Chondrocyte (in vitro differentiated cells): ENCODE data around the gene MTUS2. TPM values are rescaled to one million over a fixed set of nuclear protein-coding genes. Genes with fewer than 3 reads are reported as not detected.

Experiments used
- DNase-seq: peaks from one replicate; pipeline ENCODE4 v3.0.0; 2021; ENCODE audit warnings: mixed read lengths, low spot score
- H3K27ac Mint-ChIP-seq: one replicate; pipeline ENCODE4 v1.8.0; 2021; ENCODE audit warnings: mild to moderate bottlenecking, moderate library complexity, mixed read lengths; ENCODE audit not compliant: unreplicated experiment
- H3K27me3 Mint-ChIP-seq: 2 replicates; pipeline ENCODE4 v1.8.0; 2021; ENCODE audit warnings: low read depth, mixed read lengths
- H3K36me3 Mint-ChIP-seq: 2 replicates; pipeline ENCODE4 v1.8.0; 2021; ENCODE audit warnings: low read depth, mixed read lengths
- H3K4me1 Mint-ChIP-seq: 2 replicates; pipeline ENCODE4 v1.8.0; 2021; ENCODE audit warnings: low read depth, mild to moderate bottlenecking, mixed read lengths
- H3K4me3 Mint-ChIP-seq: one replicate; pipeline ENCODE4 v1.8.0; 2021; ENCODE audit warnings: mild to moderate bottlenecking, moderate library complexity, mixed read lengths; ENCODE audit not compliant: unreplicated experiment
- H3K9me3 Mint-ChIP-seq: 2 replicates; pipeline ENCODE4 v1.8.0; 2021; ENCODE audit warnings: low read depth, mixed read lengths
- CTCF ChIP-seq: fragments of 200-600 bp; sonication (generic); IDR thresholded peaks from 2 replicates; pipeline ENCODE4 v1.5.0; 2021; ENCODE audit warnings: antibody characterized with exemption, mild to moderate bottlenecking, moderate library complexity
- total RNA-seq: library from RNA; stranded (reverse); gene quantifications from 3 replicates; pipeline ENCODE4 v1.2.1, GENCODE V29; 2021

Gene MTUS2
- total RNA-seq, 1 donor from 2014 or later = 1.2 TPM

GRCh38 chr13:28805193-28805819 is 14.8 kb upstream of the MTUS2 start:
- no peak overlapping the region for H3K27ac Mint-ChIP-seq
- H3K9me3 Mint-ChIP-seq = peaks cover 31% of the 10 kb centered on the region
- peaks cover 8% of the 10 kb centered on the region for H3K36me3 Mint-ChIP-seq
- H3K27me3 Mint-ChIP-seq = peaks cover 50% of the 10 kb centered on the region
- no peak overlapping the region for H3K4me3 Mint-ChIP-seq
- no peaks in the 10 kb centered on the region for H3K4me1 Mint-ChIP-seq
- TF ChIP-seq CTCF = peak; percentile 66
- no peak for DNase-seq

- Mint-ChIP-seq H3K4me1 (peaks cover 10% of the 10 kb centered on the region), H3K4me3 (no peak overlapping the region), H3K9me3 (no peaks in the 10 kb centered on the region), H3K27me3 (peaks cover 39% of the 10 kb centered on the region), H3K36me3 (no peaks in the 10 kb centered on the region), H3K27ac (no peak overlapping the region)
- TF ChIP-seq CTCF = peak; percentile 51
- DNase-seq = no peak
Measured at GRCh38 chr13:28817204-28817603, 2.9 kb upstream of the MTUS2 start.

GRCh38 chr13:28819046-28819730 is 951 bp upstream of the MTUS2 start:
- Mint-ChIP-seq H3K36me3 (peaks cover 5% of the 10 kb centered on the region), H3K27ac (no peak overlapping the region)

GRCh38 chr13:28819735-28820098 is 422 bp upstream of the MTUS2 start:
- Mint-ChIP-seq H3K4me3 (peak overlapping the region; percentile 64), H3K27me3 (peaks cover 51% of the 10 kb centered on the region), H3K36me3 (peaks cover 5% of the 10 kb centered on the region), H3K4me1 (peaks cover 10% of the 10 kb centered on the region), H3K27ac (no peak overlapping the region), H3K9me3 (no peaks in the 10 kb centered on the region)
- no peak for DNase-seq
- TF ChIP-seq CTCF = peak; percentile 57

More at GRCh38 chr13:28819046-28819730, 951 bp upstream of the MTUS2 start:
- TF ChIP-seq CTCF = no peak
- H3K9me3 Mint-ChIP-seq = no peaks in the 10 kb centered on the region
- no peak for DNase-seq
- peaks cover 10% of the 10 kb centered on the region for H3K4me1 Mint-ChIP-seq
- peaks cover 52% of the 10 kb centered on the region for H3K27me3 Mint-ChIP-seq
- H3K4me3 Mint-ChIP-seq = peak overlapping the region; percentile 64

- DNase-seq = no peak
- TF ChIP-seq CTCF = no peak
- H3K9me3 Mint-ChIP-seq = peaks cover 2% of the 10 kb centered on the region
- H3K4me1 Mint-ChIP-seq = peaks cover 10% of the 10 kb centered on the region
- H3K27me3 Mint-ChIP-seq = peaks cover 50% of the 10 kb centered on the region
- peaks cover 5% of the 10 kb centered on the region for H3K36me3 Mint-ChIP-seq
- H3K27ac Mint-ChIP-seq = no peak overlapping the region
- H3K4me3 Mint-ChIP-seq = no peak overlapping the region
Measured at GRCh38 chr13:28822151-28822550, 2.0 kb downstream of the MTUS2 start.
